Measurements from ENCODE around the gene PRAC1. TPM values are rescaled to one million over a fixed set of nuclear protein-coding genes. Genes with fewer than 3 reads are reported as not detected.
"Not testable (repeated sequence)": the region's sequence is repeated elsewhere in the genome, so short reads cannot be mapped to it uniquely, and the experiment has no call there.

Gene PRAC1
- total RNA-seq, 2 donors from 2014 or later, result not detected

- H3K4me3 Mint-ChIP-seq, result no peak overlapping the region
- peaks cover 5 to 18% of the 10 kb centered on the region in 2 donors for H3K4me1 Mint-ChIP-seq (ENCODE audit: low read depth in 2 of 2)
- ATAC-seq, result no peak
- H3K9me3 Mint-ChIP-seq, result no peaks in the 10 kb centered on the region
- DNase-seq (ENCODE audit: low spot score), result no peak
- H3K27ac Mint-ChIP-seq, result no peak overlapping the region
- peaks cover 34 to 58% of the 10 kb centered on the region in 2 donors for H3K27me3 Mint-ChIP-seq
- H3K36me3 Mint-ChIP-seq, result no peaks in the 10 kb centered on the region
These were observed 4.7 kb downstream of the PRAC1 start for GRCh38 chr17:48717367-48718226.

GRCh38 chr17:48716549-48716948, 5.8 kb downstream of the PRAC1 start:
- not testable (repeated sequence) for H3K36me3 Mint-ChIP-seq; DNase-seq (ENCODE audit: low spot score); ATAC-seq; H3K4me3 Mint-ChIP-seq; H3K27ac Mint-ChIP-seq; H3K9me3 Mint-ChIP-seq
- H3K4me1 Mint-ChIP-seq (ENCODE audit: low read depth in 2 of 2), result peaks cover 5 to 18% of the 10 kb centered on the region in 2 donors
- peaks cover 31 to 55% of the 10 kb centered on the region in 2 donors for H3K27me3 Mint-ChIP-seq

- Mint-ChIP-seq H3K9me3 (no peaks in the 10 kb centered on the region), H3K4me3 (no peak overlapping the region), H3K27ac (no peak overlapping the region), H3K27me3 (peaks cover 31 to 50% of the 10 kb centered on the region in 2 donors), H3K36me3 (no peaks in the 10 kb centered on the region), H3K4me1 (ENCODE audit: low read depth in 2 of 2) (peaks cover 5 to 16% of the 10 kb centered on the region in 2 donors)
- DNase-seq (ENCODE audit: low spot score) (no peak), ATAC-seq (no peak)
These were observed 6.6 kb downstream of the PRAC1 start for GRCh38 chr17:48715496-48716399.

GRCh38 chr17:48711128-48711527, 11.2 kb downstream of the PRAC1 start:
- Mint-ChIP-seq H3K4me3 (no peak overlapping the region), H3K27me3 (peaks cover 31 to 54% of the 10 kb centered on the region in 2 donors), H3K9me3 (no peaks in the 10 kb centered on the region), H3K36me3 (no peaks in the 10 kb centered on the region), H3K27ac (no peak overlapping the region), H3K4me1 (ENCODE audit: low read depth in 2 of 2) (no peaks in the 10 kb centered on the region)
- DNase-seq (ENCODE audit: low spot score) (no peak), ATAC-seq (no peak)

- ATAC-seq (no peak), DNase-seq (ENCODE audit: low spot score) (no peak)
- Mint-ChIP-seq H3K9me3 (no peaks in the 10 kb centered on the region), H3K27me3 (peaks cover 51 to 71% of the 10 kb centered on the region in 2 donors), H3K36me3 (no peaks in the 10 kb centered on the region), H3K4me3 (no peak overlapping the region), H3K27ac (no peak overlapping the region), H3K4me1 (ENCODE audit: low read depth in 2 of 2) (no peaks in the 10 kb centered on the region)
These were observed 17.7 kb downstream of the PRAC1 start for GRCh38 chr17:48704361-48705248.

- Mint-ChIP-seq H3K4me3 (no peak overlapping the region), H3K4me1 (ENCODE audit: low read depth in 2 of 2) (no peaks in the 10 kb centered on the region), H3K27me3 (peaks cover 41 to 59% of the 10 kb centered on the region in 2 donors), H3K27ac (no peak overlapping the region), H3K36me3 (no peaks in the 10 kb centered on the region), H3K9me3 (no peaks in the 10 kb centered on the region)
- no peak for DNase-seq (ENCODE audit: low spot score)
- ATAC-seq, result no peak
These were observed 20.3 kb downstream of the PRAC1 start for GRCh38 chr17:48701864-48702532.

- no peak overlapping the region for H3K27ac Mint-ChIP-seq
- DNase-seq (ENCODE audit: low spot score) (no peak), ATAC-seq (no peak)
- no peaks in the 10 kb centered on the region for H3K4me1 Mint-ChIP-seq (ENCODE audit: low read depth in 2 of 2)
- peaks cover 25 to 38% of the 10 kb centered on the region in 2 donors for H3K27me3 Mint-ChIP-seq
- H3K4me3 Mint-ChIP-seq, result no peak overlapping the region
- no peaks in the 10 kb centered on the region for H3K36me3 Mint-ChIP-seq
- H3K9me3 Mint-ChIP-seq, result no peaks in the 10 kb centered on the region
These were observed 29.1 kb downstream of the PRAC1 start for GRCh38 chr17:48693178-48693577.

GRCh38 chr17:48692049-48692448, 30.3 kb downstream of the PRAC1 start:
- no peak overlapping the region for H3K27ac Mint-ChIP-seq
- DNase-seq (ENCODE audit: low spot score), result no peak
- H3K27me3 Mint-ChIP-seq, result peaks cover 24 to 29% of the 10 kb centered on the region in 2 donors
- ATAC-seq, result no peak
- H3K36me3 Mint-ChIP-seq, result no peaks in the 10 kb centered on the region
- H3K4me1 Mint-ChIP-seq (ENCODE audit: low read depth in 2 of 2), result no peaks in the 10 kb centered on the region
- H3K4me3 Mint-ChIP-seq, result no peak overlapping the region
- H3K9me3 Mint-ChIP-seq, result no peaks in the 10 kb centered on the region

- no peaks in the 10 kb centered on the region for H3K4me1 Mint-ChIP-seq (ENCODE audit: low read depth in 2 of 2)
- no peaks in the 10 kb centered on the region for H3K36me3 Mint-ChIP-seq
- H3K4me3 Mint-ChIP-seq, result no peak overlapping the region
- ATAC-seq (no peak), DNase-seq (ENCODE audit: low spot score) (no peak)
- peaks cover 14 to 22% of the 10 kb centered on the region in 2 donors for H3K27me3 Mint-ChIP-seq
- H3K27ac Mint-ChIP-seq, result no peak overlapping the region
- no peaks in the 10 kb centered on the region for H3K9me3 Mint-ChIP-seq
These were observed 31.7 kb downstream of the PRAC1 start for GRCh38 chr17:48690655-48691054.

GRCh38 chr17:48681609-48682008, 40.7 kb downstream of the PRAC1 start:
- H3K27me3 Mint-ChIP-seq, result peaks cover 11 to 32% of the 10 kb centered on the region in 2 donors
- no peak for DNase-seq (ENCODE audit: low spot score)
- H3K27ac Mint-ChIP-seq, result no peak overlapping the region
- no peaks in the 10 kb centered on the region for H3K9me3 Mint-ChIP-seq
- H3K4me3 Mint-ChIP-seq, result no peak overlapping the region
- no peak for ATAC-seq
- no peaks in the 10 kb centered on the region for H3K36me3 Mint-ChIP-seq
- peaks cover 0 to 3% of the 10 kb centered on the region in 2 donors for H3K4me1 Mint-ChIP-seq (ENCODE audit: low read depth in 2 of 2)

- no peak for DNase-seq (ENCODE audit: low spot score)
- H3K36me3 Mint-ChIP-seq, result no peaks in the 10 kb centered on the region
- no peak overlapping the region for H3K27ac Mint-ChIP-seq
- no peak for ATAC-seq
- H3K9me3 Mint-ChIP-seq, result no peaks in the 10 kb centered on the region
- no peak overlapping the region for H3K4me3 Mint-ChIP-seq
- H3K4me1 Mint-ChIP-seq (ENCODE audit: low read depth in 2 of 2), result peaks cover 0 to 3% of the 10 kb centered on the region in 2 donors
- peaks cover 11 to 35% of the 10 kb centered on the region in 2 donors for H3K27me3 Mint-ChIP-seq
These were observed 42.8 kb downstream of the PRAC1 start for GRCh38 chr17:48679385-48680096.

All from natural killer cell treated with Interleukin-12 subunit alpha and Interleukin-12 subunit beta and Interleukin-15 and Interleukin-18, amount 100 ng/mL, for 72 hours (primary cell).